ENCODE results near the gene PCBP3.
"Not testable (repeated sequence)": the region's sequence is repeated elsewhere in the genome, so short reads cannot be mapped to it uniquely, and the experiment has no call there.

The PCBP3 gene

DNA sequence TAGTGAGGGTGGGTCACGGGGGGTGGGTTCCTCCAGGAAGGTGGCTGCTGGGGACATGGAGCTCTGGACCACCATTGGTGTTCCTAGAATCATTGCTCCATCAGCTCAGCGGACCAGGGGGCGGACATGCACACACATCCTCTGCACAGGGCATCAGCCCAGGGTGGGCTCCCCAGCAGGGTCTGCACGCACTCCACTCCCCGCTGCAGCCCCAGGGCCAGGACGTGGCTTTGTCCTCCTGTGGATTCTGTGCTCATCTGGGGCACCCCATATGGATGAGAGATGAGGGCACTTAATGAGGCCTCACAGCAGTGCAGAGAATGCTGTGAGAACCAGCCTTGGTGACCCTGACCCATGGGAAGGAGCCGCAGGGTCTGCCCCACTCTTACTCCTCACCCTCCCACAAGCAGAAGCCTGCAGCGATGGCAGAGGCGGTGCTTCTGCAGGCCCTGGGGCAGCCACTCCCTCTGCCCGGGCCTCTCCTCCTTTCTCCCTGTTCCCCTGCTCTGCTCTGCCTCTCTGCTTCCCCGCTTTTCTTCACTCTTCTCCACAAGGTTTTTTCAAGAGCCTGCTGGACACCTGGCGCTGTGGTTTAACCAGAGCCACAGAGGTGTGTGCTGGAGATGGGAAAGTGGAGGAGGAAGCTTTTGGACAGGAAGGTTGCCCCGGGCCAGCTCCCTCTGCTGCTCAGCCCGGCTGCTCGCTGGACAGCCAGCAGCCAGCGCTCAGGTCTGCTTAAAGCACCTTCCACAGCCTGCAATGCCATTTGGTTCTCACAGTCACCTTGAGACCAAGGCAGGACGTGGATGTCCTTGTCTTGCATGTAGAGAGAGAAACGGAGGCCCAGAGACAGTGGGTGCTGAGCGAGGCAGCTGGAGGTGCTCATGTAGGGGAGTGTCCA, 26.3 kb upstream of the PCBP3 start:
- FAIRE-seq: no peak
- TF ChIP-seq TAF1 (IDR thresholded peaks at IDR 0.05; ENCODE audit: borderline replicate concordance, low read depth, low read length) (no peak), POLR2A (IDR thresholded peaks at IDR 0.05; ENCODE audit: low read depth, low read length) (no peak), POLR2AphosphoS5 (IDR thresholded peaks at IDR 0.05; ENCODE audit: low read depth, low read length) (no peak)
- DNase-seq (ENCODE audit: insufficient read length): no peak

DNA sequence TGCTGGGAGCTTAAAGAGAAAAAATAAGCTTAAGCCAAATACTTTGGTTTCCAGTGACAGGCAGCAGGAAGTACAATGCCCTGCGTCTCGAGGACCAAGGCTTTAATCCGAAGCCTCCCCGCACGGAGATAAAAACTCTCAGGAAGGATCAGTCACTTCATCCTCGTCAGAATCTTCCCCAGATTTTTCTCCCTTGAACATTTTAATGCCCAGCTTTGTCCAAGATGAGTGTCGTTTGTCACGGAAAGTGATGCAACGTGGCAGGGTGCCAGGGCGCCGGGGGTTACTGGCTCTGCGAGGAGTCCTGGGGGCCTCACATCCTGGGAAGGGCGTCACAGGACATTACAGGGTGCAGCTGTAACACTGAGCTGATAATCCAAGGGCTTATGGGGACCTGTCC, 25.2 kb upstream of the PCBP3 start:
- TF ChIP-seq TAF1 (IDR thresholded peaks at IDR 0.05; ENCODE audit: borderline replicate concordance, low read depth, low read length) (no peak), POLR2AphosphoS5 (IDR thresholded peaks at IDR 0.05; ENCODE audit: low read depth, low read length) (no peak), POLR2A (IDR thresholded peaks at IDR 0.05; ENCODE audit: low read depth, low read length) (no peak)
- DNase-seq (ENCODE audit: insufficient read length): no peak
- FAIRE-seq: no peak

DNA sequence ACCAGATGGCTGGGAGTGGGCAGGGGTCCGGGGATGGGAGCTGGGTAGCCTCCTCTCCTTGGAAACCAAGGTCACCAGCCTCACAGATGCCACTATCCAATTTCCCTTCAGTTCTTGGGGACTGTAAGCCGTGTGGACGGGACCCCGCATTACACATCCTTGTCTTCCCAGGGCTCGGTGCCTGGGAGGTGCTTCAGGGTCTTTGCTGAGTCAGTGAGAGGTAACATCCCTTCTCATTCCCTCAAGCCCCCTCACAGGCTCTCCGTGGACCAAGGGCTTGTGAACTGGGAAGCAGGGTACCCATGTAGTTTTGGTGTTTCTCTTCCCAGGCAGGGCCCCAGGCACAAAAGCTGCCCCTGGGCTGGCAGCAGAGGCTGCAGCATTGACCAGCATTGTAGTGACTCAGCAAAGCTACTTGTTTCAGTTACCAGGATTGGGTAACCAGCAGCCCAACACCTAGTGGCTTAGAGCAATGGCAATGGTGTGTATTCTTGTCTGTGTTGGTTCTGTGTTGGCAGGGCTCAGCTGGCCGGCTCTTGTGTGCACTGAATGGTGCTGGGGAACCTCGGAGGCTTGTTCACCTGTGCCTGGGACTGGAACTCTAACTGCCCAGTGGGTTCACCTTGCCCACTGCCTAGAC, 24.6 kb upstream of the PCBP3 start:
- TF ChIP-seq POLR2A (IDR thresholded peaks at IDR 0.05; ENCODE audit: low read depth, low read length): no peak
- TF ChIP-seq POLR2AphosphoS5 (IDR thresholded peaks at IDR 0.05; ENCODE audit: low read depth, low read length): no peak
- TF ChIP-seq TAF1 (IDR thresholded peaks at IDR 0.05; ENCODE audit: borderline replicate concordance, low read depth, low read length): no peak
- FAIRE-seq (no peak), DNase-seq (ENCODE audit: insufficient read length) (no peak)

DNA sequence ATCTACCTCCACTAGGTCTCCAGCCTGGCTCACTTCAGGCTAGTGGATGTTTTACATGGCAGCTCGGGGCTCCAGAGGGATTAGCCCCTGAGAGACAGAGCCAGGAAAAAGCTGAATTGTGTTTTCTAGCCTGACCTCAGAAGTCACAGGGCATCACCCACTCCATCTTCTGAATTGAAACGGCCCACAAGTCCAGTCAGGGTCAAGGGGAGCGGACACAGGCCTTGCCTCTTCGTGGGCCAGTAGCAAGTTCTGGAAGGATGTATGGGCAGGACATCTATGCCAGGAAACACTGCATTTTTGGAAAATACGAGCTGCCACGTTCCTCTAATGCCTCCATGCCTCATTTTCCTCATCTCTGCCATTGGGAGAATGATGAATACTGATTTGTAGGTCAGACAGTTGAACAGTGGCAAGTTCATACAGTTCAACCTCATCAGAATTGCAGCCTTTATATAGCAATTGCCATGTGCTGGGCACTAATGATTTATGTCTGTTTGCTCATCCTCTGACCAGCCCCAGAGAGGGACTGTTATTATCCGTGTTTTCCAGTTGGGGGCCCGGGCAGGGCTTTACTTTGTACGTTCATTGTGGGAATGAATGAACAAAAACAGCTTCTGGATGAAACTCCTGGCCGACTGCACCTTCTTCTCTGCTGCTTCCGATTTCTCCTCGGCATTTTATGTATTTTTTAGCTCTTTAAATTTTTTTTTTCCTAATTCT, 23.2 kb upstream of the PCBP3 start:
- FAIRE-seq: no peak
- TF ChIP-seq POLR2A (IDR thresholded peaks at IDR 0.05; ENCODE audit: low read depth, low read length) (no peak), TAF1 (IDR thresholded peaks at IDR 0.05; ENCODE audit: borderline replicate concordance, low read depth, low read length) (no peak), POLR2AphosphoS5 (IDR thresholded peaks at IDR 0.05; ENCODE audit: low read depth, low read length) (no peak)
- no peak for DNase-seq (ENCODE audit: insufficient read length)

DNA sequence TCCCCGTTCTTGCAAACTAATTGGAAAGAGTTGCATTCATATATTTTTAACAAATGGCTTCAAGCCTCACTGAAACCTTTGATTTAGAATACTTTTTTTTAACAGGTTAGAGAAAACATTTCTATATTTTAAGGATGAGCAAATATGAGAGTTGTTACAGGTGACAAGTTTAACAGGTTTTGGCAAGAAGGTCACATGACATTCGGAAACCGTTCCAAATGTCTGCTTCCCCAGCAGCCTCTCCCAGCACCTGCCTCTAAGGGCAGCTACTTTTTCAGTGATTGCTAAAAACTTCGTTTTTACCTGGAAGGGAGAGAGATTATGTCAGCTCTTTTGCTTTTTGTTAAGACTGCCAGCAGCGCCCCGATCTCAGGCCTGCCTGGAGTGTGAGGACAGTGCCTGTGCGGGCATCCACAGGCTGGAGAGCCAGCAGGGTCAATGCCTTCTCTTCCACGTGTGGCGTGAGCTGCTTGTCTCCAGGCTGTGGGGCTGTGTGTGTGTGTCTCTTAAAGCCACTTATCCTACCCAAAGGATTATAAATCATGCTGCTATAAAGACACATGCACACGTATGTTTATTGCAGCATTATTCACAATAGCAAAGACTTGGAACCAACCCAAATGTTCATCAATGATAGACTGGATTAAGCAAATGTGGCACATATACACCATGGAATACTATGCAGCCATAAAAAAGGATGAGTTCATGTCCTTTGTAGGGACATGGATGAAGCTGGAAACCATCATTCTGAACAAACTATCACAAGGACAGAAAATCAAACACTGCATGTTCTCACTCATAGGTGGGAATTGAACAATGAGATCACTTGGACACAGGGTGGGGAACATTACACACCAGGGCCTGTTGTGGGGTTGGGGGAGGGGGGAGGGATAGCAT, 21.8 kb upstream of the PCBP3 start:
- FAIRE-seq; DNase-seq (ENCODE audit: insufficient read length): not testable (repeated sequence)

DNA sequence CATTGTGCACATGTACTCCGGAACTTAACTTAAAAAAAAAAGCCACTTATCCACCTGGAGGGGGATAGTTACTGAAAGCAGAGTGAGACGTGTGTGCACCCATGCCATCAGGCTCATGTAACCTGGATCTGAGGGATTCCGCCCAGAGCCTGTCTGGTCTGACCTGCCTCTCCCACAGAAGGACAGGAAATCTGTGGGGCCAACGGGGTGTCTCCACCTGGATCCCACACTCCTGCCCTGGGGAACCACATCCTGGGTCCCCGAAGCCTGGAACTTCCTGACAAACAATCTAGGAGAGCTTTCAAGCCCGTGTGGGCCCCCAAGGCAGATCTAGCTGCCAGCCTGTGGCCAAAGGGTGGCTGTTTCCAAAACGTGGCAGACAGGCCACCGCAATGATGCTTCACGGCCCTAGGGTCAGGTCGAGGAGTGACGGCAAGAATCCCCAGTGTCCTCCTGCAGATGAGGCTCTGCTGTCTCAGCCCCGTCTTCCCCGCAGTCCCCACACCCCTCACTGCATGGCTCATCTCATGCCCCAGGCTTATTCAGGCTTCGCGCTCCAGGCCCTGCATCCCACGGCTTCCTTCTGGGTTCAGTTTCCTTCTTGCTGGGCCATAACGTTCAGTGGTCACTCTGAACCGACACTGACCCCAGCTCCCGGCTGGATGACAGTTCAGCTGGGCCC, 21.0 kb upstream of the PCBP3 start:
- DNase-seq (ENCODE audit: insufficient read length) (no peak), FAIRE-seq (no peak)
- TF ChIP-seq TAF1 (IDR thresholded peaks at IDR 0.05; ENCODE audit: borderline replicate concordance, low read depth, low read length): no peak
- no peak for TF ChIP-seq POLR2AphosphoS5 (IDR thresholded peaks at IDR 0.05; ENCODE audit: low read depth, low read length)
- TF ChIP-seq POLR2A (IDR thresholded peaks at IDR 0.05; ENCODE audit: low read depth, low read length): no peak

DNA sequence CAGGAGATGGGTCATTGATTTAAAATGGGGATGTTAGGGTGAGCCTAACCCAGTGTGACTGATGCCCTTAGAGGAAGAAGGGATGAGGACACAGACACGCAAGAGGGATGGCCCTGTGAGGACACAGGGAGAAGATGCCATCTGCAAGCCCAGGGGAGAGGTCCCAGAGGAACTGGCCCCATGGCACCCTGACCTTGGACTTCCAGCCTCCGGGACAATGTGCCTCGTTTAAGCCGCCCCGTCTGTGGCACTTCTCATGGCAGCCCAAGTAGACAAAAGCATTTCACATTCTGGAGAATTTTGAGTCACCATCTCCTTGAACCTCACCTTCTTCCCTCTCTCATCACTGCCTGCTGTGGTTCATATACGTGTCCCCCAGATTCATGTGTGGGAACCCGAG, 20.1 kb upstream of the PCBP3 start:
- no peak for FAIRE-seq
- no peak for DNase-seq (ENCODE audit: insufficient read length)
- TF ChIP-seq POLR2AphosphoS5 (IDR thresholded peaks at IDR 0.05; ENCODE audit: low read depth, low read length) (no peak), POLR2A (IDR thresholded peaks at IDR 0.05; ENCODE audit: low read depth, low read length) (no peak), TAF1 (IDR thresholded peaks at IDR 0.05; ENCODE audit: borderline replicate concordance, low read depth, low read length) (no peak)

DNA sequence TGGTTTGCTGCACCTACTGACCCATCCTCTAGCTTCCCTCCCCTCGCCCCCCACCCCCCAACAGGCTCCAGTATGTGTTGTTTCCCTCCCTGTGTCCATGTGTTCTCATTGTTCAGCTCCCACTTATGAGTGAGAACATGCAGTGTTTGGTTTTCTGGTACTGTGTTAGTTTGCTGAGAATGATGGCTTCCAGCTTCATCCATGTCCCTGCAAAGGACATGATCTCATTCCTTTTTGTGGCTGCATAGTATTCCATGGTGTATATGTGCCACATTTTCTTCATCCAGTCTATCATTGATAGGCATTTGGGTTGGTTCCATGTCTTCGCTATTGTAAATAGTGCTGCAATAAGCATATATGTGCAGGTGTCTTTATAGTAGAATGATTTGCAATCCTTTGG, 17.4 kb upstream of the PCBP3 start:
- not testable (repeated sequence) for DNase-seq (ENCODE audit: insufficient read length); FAIRE-seq

DNA sequence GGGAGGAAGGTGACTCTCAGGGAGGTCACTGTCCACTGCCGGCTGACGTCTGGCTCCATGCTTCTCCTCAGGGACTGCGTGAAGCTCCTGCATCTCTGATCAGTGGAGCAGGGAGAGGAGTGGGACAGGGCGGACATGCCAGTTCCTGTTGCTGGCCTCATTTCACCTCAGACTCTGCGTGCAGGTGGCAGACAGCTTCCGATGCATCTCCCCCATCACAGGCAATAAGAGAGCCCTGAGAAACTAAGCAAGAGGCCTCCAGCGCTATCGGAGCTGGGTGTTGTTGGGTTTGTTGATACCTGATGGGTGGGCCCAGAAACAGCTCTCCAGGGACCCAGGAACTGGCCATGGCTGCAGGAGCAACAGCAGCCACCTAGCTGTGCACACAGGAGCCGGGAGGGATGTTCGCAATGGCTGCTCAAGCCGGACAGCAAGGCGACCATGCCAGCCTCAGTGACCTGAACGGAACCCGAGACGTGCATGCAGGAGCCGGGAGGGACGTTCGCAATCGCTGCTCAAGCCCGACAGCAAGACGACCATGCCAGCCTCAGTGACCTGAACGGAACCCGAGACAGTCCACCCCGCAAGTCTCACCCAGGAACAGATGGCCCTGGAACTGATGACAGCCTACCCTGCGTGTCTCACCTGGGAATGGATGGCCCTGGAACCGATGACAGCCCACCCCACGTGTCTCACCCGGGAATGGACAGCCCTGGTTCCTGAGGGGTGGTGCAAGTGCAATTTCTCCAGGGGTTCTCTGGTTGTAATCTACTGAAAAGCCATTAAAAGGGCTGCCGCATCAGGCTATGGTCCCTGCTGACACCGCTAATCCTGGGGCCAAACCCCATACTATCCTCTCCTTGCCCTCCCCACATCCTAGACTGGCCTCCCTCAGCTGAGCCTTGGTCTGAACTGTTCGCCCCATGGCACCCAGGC, 14.2 kb upstream of the PCBP3 start:
- TF ChIP-seq POLR2A (IDR thresholded peaks at IDR 0.05; ENCODE audit: low read depth, low read length) (no peak), TAF1 (IDR thresholded peaks at IDR 0.05; ENCODE audit: borderline replicate concordance, low read depth, low read length) (no peak), POLR2AphosphoS5 (IDR thresholded peaks at IDR 0.05; ENCODE audit: low read depth, low read length) (no peak)
- FAIRE-seq: no peak
- no peak for DNase-seq (ENCODE audit: insufficient read length)
